HCT116 (cell line): Measurements from ENCODE around the gene RENBP. TPM values are rescaled to one million over a fixed set of nuclear protein-coding genes. Genes with fewer than 3 reads are reported as not detected.

ENCODE experiments used
- ATAC-seq: fragments of 200-7000 bp; cut with Tn5 transposase; 2 replicates; pipeline ENCODE4 v1.9.1; 2020; ENCODE audit warnings: mild to moderate bottlenecking, moderate library complexity
- BruUV-seq: library from RNA; stranded (reverse); fragments of 400-500 nt; replicated peaks from 2 replicates; lab custom pipeline; 2021; lab: Mats Ljungman, UMichigan
- CTCF ChIA-PET: fragments of 300-600 bp; sonication (Branson Sonifier 250); formaldehyde crosslinking; loops from one replicate; lab custom pipeline; 2021; ENCODE audit warnings: antibody characterized with exemption; lab: Charles Lee
- POLR2A ChIA-PET: fragments of 300-600, 350-600 bp; sonication (Branson Sonifier 250); formaldehyde crosslinking; loops from one replicate; lab custom pipeline; 2021; ENCODE audit warnings: antibody characterized with exemption; lab: Charles Lee
- RAD21 ChIA-PET, 2 experiments: fragments of 300-600 bp; sonication (Branson Sonifier 250); formaldehyde crosslinking; loops; one replicate each; lab custom pipeline; 2023; ENCODE audit warnings: low total read pairs in 2 of 2; ENCODE audit not compliant: uncharacterized antibody in 2 of 2, unreplicated experiment in 2 of 2, low non-redundant PET in 1 of 2; lab: Charles Lee
- DNase-seq: peaks from one replicate; pipeline ENCODE4 v3.0.0-alpha.2; 2010; ENCODE audit warnings: low read depth, low spot score
- H2AFZ ChIP-seq: fragments of 200-600 bp; shearing (Covaris generic), sonication (generic); 2 replicates; pipeline ENCODE4 v1.6.1; 2017; ENCODE audit warnings: low read depth, mixed run types, mixed read lengths, antibody characterized with exemption, low read length; ENCODE audit not compliant: poor library complexity, severe bottlenecking
- H3K27ac ChIP-seq: 2 replicates; pipeline ENCODE4 v1.5.1; 2012; ENCODE audit warnings: low read depth, low read length
- H3K27me3 ChIP-seq: fragments of 200-600 bp; sonication (generic); 2 replicates; pipeline ENCODE4 v1.6.1; 2016; ENCODE audit warnings: mixed run types, low read length, mixed read lengths; ENCODE audit not compliant: insufficient read depth
- H3K36me3 ChIP-seq, 2 experiments: fragments of 200-500 bp in 1 of 2; fragments of 200-600 bp in 1 of 2; sonication (Bioruptor generic) in 1 of 2; sonication (generic) in 1 of 2; 2 replicates each; pipeline versions ENCODE4 v1.5.1 to v1.6.1; 2014 to 2016; ENCODE audit warnings: low read length in 2 of 2, inconsistent platforms in 1 of 2, mixed read lengths in 1 of 2, mixed run types in 1 of 2; ENCODE audit not compliant: insufficient read depth in 2 of 2, control insufficient read depth in 1 of 2
- H3K4me1 ChIP-seq, 2 experiments: fragments of 200-600 bp in 1 of 2; sonication (generic) in 1 of 2; 2 replicates each; pipeline versions ENCODE4 v1.5.1 to v1.6.1; 2012 to 2017; ENCODE audit warnings: low read length in 2 of 2, inconsistent platforms in 1 of 2, mild to moderate bottlenecking in 1 of 2, mixed read lengths in 1 of 2, mixed run types in 1 of 2, moderate library complexity in 1 of 2; ENCODE audit not compliant: insufficient read depth in 2 of 2, control insufficient read depth in 1 of 2
- H3K4me2 ChIP-seq: fragments of 200-600 bp; sonication (generic); 2 replicates; pipeline ENCODE4 v1.6.1; 2017; ENCODE audit warnings: mixed run types, low read length, mixed read lengths
- H3K4me3 ChIP-seq, 2 experiments: fragments of 200-600 bp in 1 of 2; sonication (generic) in 1 of 2; replicated peaks in 1 of 2; 2 replicates each; pipeline ENCODE4 v1.5.1; 2011 to 2016; ENCODE audit warnings: low read length in 2 of 2, control low read depth in 1 of 2, low read depth in 1 of 2, mild to moderate bottlenecking in 1 of 2, mixed read lengths in 1 of 2, mixed run types in 1 of 2
- H3K79me2 ChIP-seq: fragments of 200-600 bp; sonication (generic); 2 replicates; pipeline ENCODE4 v1.6.1; 2017; ENCODE audit warnings: mild to moderate bottlenecking, mixed run types, low read length, moderate library complexity, mixed read lengths; ENCODE audit not compliant: insufficient read depth
- H3K9ac ChIP-seq: fragments of 200-600 bp; sonication (generic); 2 replicates; pipeline ENCODE4 v1.6.1; 2016; ENCODE audit warnings: low read length, mixed read lengths
- H3K9me2 ChIP-seq: fragments of 200-600 bp; sonication (generic), shearing (Covaris generic); 2 replicates; pipeline ENCODE4 v1.6.1; 2017; ENCODE audit warnings: mixed run types, mild to moderate bottlenecking, moderate library complexity; ENCODE audit not compliant: insufficient read depth
- H3K9me3 ChIP-seq, 2 experiments: fragments of 200-500 bp in 1 of 2; fragments of 200-600 bp in 1 of 2; sonication (Bioruptor generic) in 1 of 2; sonication (generic) in 1 of 2; 2 replicates each; pipeline ENCODE4 v1.6.1; 2014 to 2017; ENCODE audit warnings: low read length in 2 of 2, mixed read lengths in 2 of 2, inconsistent platforms in 1 of 2, low read depth in 1 of 2, mild to moderate bottlenecking in 1 of 2, mixed run types in 1 of 2, moderate library complexity in 1 of 2; ENCODE audit not compliant: control insufficient read depth in 1 of 2, insufficient read depth in 1 of 2
- H4K20me1 ChIP-seq: fragments of 200-600 bp; sonication (generic), shearing (Covaris generic); 2 replicates; pipeline ENCODE4 v1.6.1; 2017; ENCODE audit warnings: mixed run types, mild to moderate bottlenecking, moderate library complexity; ENCODE audit not compliant: insufficient read depth
- ATF3 ChIP-seq: IDR thresholded peaks from 2 replicates; pipeline ENCODE4 v1.6.1; 2012
- CBX3 ChIP-seq: IDR thresholded peaks from 2 replicates; pipeline ENCODE4 v1.6.1; 2012; ENCODE audit warnings: low read depth
- CEBPB ChIP-seq: IDR thresholded peaks from 2 replicates; pipeline ENCODE4 v1.6.1; 2012; ENCODE audit warnings: low read depth
- EGR1 ChIP-seq: IDR thresholded peaks from 2 replicates; pipeline ENCODE4 v1.6.1; 2012; ENCODE audit warnings: low read depth
- EZH2 ChIP-seq: fragments of 200-600 bp; sonication (generic); IDR thresholded peaks from 2 replicates; pipeline ENCODE4 v1.6.1; 2017; ENCODE audit warnings: antibody characterized with exemption, mixed run types
- EZH2phosphoT487 ChIP-seq: fragments of 200-600 bp; IDR thresholded peaks from 2 replicates; pipeline ENCODE4 v1.6.1; 2018; ENCODE audit warnings: antibody characterized with exemption, borderline replicate concordance
- JUND ChIP-seq: IDR thresholded peaks from 2 replicates; pipeline ENCODE4 v1.6.1; 2012
- POLR2A ChIP-seq: IDR thresholded peaks from 2 replicates; pipeline ENCODE4 v1.7.0; 2011; ENCODE audit warnings: borderline replicate concordance; ENCODE audit not compliant: insufficient read depth, insufficient read length; ENCODE audit errors: extremely low read depth
- RAD21 ChIP-seq: IDR thresholded peaks from 2 replicates; pipeline ENCODE4 v1.6.1; 2012; ENCODE audit warnings: low read depth, mild to moderate bottlenecking
- REST ChIP-seq: IDR thresholded peaks from 2 replicates; pipeline ENCODE4 v1.6.1; 2012; ENCODE audit warnings: low read depth
- SP1 ChIP-seq: IDR thresholded peaks from 2 replicates; pipeline ENCODE4 v1.6.1; 2012; ENCODE audit warnings: low read depth
- SRF ChIP-seq: IDR thresholded peaks from 2 replicates; pipeline ENCODE4 v1.6.1; 2012; ENCODE audit warnings: low read depth
- TCF7L2 ChIP-seq: IDR thresholded peaks from 2 replicates; pipeline ENCODE4 v1.7.0; 2011; ENCODE audit warnings: borderline replicate concordance, inconsistent platforms; ENCODE audit not compliant: insufficient read depth, insufficient read length; ENCODE audit errors: extremely low read depth
- ZBTB33 ChIP-seq: IDR thresholded peaks from 2 replicates; pipeline ENCODE4 v1.6.1; 2011; ENCODE audit warnings: mild to moderate bottlenecking, low read length, moderate library complexity; ENCODE audit not compliant: insufficient replicate concordance; ENCODE audit errors: extremely low read depth
- ZFX ChIP-seq: fragments of 450-650 bp; IDR thresholded peaks from 2 replicates; pipeline ENCODE4 v1.6.1; 2017
- ZNF274 ChIP-seq: fragments of 200-500 bp; sonication (Bioruptor generic); IDR thresholded peaks from 2 replicates; pipeline ENCODE4 v1.6.1; 2014; ENCODE audit warnings: mild to moderate bottlenecking, low read depth, low read length, inconsistent platforms
- intact Hi-C: fragments of 100-400 bp; cut with micrococcal nuclease; formaldehyde crosslinking; loops from 2 replicates; pipeline ENCODE4 v1.10.0; 2022
- total RNA-seq: library from RNA; stranded (reverse); gene quantifications from one replicate; pipeline ENCODE4 v1.2.1, GENCODE V29; 2021; ENCODE audit not compliant: unreplicated experiment
- TF ChIP-seq, protein P1 (sequence below), 3 experiments: fragments of 200-600 bp in 1 of 3; sonication (generic) in 1 of 3; IDR thresholded peaks in 2 of 3; conservative IDR thresholded peaks in 1 of 3; 2 replicates each; pipeline ENCODE4 v1.5.1; 2012 to 2017; ENCODE audit warnings: low read depth in 2 of 3, low read length in 2 of 3, antibody characterized with exemption in 1 of 3, borderline replicate concordance in 1 of 3, control low read depth in 1 of 3, mild to moderate bottlenecking in 1 of 3, mixed read lengths in 1 of 3, mixed run types in 1 of 3, moderate library complexity in 1 of 3; ENCODE audit not compliant: insufficient read depth in 1 of 3

Gene RENBP
- total RNA-seq, 1 experiment from 2014 or later = 1.3 TPM

GRCh38 chrX:153921070-153921469, 23.4 kb downstream of the RENBP start:
- Histone ChIP-seq H3K4me3 (no peak overlapping the region), H3K9ac (no peak overlapping the region)
- ATAC-seq = no peak

More at GRCh38 chrX:153921070-153921469, 23.4 kb downstream of the RENBP start:
- no peaks in the 10 kb centered on the region for H3K27me3 ChIP-seq
- H3K4me1 ChIP-seq = peaks cover 8 to 17% of the 10 kb centered on the region in 2 experiments
- peaks cover 3 to 5% of the 10 kb centered on the region in 2 experiments; a peak in 2 of 4 replicates for H3K36me3 ChIP-seq
- ChIA-PET RAD21 (no interaction called here), POLR2A (no interaction called here), CTCF (no interaction called here)
- intact Hi-C loops = no loop called here
- no peak for DNase-seq
- H3K9me2 ChIP-seq = no peaks in the 10 kb centered on the region
- H3K27ac ChIP-seq = no peak overlapping the region
- no TSS peak for BruUV-seq
- TF ChIP-seq REST (no peak), SRF (no peak), ZBTB33 (no peak), CEBPB (no peak), SP1 (no peak), EZH2phosphoT487 (no peak), ZFX (no peak), CBX3 (no peak), EGR1 (no peak), EZH2 (no peak), TCF7L2 (no peak), ZNF274 (no peak), POLR2A (no peak), ATF3 (no peak), JUND (no peak), RAD21 (no peak)
- TF ChIP-seq, protein P1, sequence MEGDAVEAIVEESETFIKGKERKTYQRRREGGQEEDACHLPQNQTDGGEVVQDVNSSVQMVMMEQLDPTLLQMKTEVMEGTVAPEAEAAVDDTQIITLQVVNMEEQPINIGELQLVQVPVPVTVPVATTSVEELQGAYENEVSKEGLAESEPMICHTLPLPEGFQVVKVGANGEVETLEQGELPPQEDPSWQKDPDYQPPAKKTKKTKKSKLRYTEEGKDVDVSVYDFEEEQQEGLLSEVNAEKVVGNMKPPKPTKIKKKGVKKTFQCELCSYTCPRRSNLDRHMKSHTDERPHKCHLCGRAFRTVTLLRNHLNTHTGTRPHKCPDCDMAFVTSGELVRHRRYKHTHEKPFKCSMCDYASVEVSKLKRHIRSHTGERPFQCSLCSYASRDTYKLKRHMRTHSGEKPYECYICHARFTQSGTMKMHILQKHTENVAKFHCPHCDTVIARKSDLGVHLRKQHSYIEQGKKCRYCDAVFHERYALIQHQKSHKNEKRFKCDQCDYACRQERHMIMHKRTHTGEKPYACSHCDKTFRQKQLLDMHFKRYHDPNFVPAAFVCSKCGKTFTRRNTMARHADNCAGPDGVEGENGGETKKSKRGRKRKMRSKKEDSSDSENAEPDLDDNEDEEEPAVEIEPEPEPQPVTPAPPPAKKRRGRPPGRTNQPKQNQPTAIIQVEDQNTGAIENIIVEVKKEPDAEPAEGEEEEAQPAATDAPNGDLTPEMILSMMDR (IDR thresholded peaks at IDR 0.05 in 2 of 3, conservative IDR thresholded peaks at IDR 0.05 in 1 of 3; ENCODE audit: borderline replicate concordance in 1 of 3, insufficient read depth in 1 of 3, low read depth in 2 of 3, low read length in 2 of 3) = no peak
- TF ChIP-seq, all 23 proteins: peak for 0
- H3K79me2 ChIP-seq = peaks cover 27% of the 10 kb centered on the region; the same call in 1 of the 2 replicates
- no peak overlapping the region for H2AFZ ChIP-seq
- H4K20me1 ChIP-seq = no peaks in the 10 kb centered on the region
- H3K4me2 ChIP-seq = no peak overlapping the region
- no peaks in the 10 kb centered on the region for H3K9me3 ChIP-seq
